GM04504 (cell line): ENCODE results near the gene ALAS2.
"Not testable (repeated sequence)": the region's sequence is repeated elsewhere in the genome, so short reads cannot be mapped to it uniquely, and the experiment has no call there.

ENCODE experiments used
- DNase-seq: peaks from one replicate; pipeline ENCODE4 v3.0.0-alpha.2; 2012; ENCODE audit warnings: low read depth

Gene ALAS2

GRCh38 chrX:55005256-55005655 is 25.5 kb downstream of the ALAS2 start:
- DNase-seq: no peak

- no peak for DNase-seq
Observed at GRCh38 chrX:55004231-55004630, 26.5 kb downstream of the ALAS2 start.

GRCh38 chrX:54999717-55000598 is 30.8 kb downstream of the ALAS2 start, which contains the start of gene APEX2:
TSS of gene APEX2 (plus strand) at chrX:55000363. CDS start at chrX:55000423, 60 bp downstream.
- DNase-seq: peak; percentile 69

GRCh38 chrX:54995621-54996020 is 35.2 kb downstream of the ALAS2 start:
- no peak for DNase-seq

DNA sequence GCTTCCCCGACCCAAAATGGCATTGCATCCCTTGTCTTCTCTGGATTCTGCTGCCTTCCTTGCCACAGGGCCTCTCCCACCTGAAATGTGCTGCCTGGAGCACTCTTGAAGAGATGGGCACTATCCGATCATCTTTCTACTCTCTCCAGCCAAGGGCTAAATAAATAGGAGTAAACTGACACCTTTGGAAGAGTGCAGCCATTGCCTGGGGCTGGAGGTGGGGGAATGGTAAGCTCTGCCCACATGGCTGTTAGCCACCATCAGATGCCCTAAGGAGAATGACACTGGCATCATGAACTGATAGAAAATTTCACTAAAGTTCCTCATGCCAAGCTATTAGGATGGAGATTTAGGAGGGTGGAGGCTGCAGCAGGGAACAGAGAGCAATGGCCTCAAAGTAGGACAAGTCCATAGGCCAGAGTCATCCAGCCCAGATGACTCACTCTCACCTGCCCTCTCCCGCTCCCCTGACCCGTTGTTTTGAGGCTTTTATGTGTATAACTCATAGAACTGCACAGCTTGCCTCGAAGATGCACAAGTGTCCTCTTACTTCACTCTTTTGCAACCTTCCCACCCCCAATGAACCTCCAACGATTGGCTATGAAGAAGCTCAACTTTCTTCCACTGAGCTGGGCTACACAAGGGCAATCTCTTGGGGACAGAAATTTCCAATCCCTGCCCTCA is 36.0 kb downstream of the ALAS2 start:
- DNase-seq: no peak

GRCh38 chrX:54994099-54994498 is 36.7 kb downstream of the ALAS2 start, which contains the start of gene PFKFB1:
TSS of gene PFKFB1 (minus strand) at chrX:54994188. CDS start at chrX:54994007, 181 bp downstream.
- DNase-seq: no peak

DNA sequence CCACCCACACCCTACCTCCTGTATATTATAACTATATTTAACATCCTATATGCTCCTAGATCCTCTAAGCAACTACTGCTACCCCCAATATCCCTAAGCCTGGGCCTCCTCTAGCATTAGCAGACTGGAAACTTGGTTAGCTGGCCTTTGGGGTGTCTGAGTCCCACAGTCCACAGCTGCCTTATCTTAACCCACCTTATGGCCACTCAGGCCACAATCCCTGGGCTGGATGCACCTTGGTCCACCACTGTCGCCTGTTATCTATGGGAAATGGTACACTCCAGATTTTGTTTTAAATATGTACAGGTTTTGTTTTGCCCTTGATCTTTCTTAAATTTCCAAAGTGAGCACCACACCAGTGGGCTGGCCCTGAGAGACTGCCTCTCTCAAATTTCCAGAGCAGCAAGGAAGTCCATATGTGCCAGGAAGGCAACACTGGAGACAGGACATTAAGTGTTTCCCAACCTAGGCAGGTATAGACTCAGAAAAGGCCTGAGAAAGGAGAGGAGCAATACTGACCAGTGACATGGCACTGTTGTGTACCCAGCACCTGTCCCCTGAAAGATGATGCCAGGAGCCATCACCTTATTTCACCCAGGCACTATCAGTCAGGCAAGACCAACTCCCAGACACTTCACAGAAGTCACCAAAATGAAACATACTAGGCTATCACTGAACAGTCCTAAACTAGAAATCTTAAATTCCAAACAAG is 37.7 kb downstream of the ALAS2 start:
- no peak for DNase-seq

DNA sequence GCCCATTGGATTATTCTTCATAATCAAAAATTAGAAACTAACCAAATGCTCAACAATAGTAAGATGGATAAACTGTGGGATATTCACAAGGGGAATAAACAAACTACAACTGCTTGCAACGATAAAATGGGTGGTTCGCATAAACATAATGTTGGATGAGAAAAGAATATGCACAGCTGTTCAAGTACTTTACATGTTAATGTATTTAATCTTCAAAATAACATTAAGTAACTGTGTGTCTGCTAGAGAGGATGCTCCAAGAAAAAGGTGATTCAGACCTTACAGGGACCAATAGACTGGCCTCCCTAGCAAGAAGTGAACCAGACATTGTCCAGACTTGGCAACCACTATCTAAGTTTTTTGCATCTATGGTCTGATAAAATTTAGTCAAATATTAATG is 39.1 kb downstream of the ALAS2 start:
- no peak for DNase-seq

DNA sequence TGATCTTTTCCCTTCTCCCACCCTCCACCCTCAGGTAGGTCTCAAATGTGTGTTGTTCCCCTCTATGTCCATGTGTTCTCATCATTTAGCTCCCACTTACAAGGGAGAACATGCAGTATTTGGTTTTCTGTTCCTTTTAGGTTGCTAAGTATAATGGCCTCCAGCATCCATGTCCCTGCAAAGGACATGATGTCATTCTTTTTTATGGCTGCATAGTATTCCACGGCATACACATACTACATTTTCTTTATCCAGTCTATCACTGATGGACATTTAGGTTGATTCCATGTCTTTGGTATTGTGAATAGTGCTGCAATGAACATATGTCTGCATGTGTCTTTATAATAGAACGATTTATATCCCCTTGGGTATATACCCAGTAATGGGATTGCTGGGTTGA is 47.5 kb downstream of the ALAS2 start:
- DNase-seq: not testable (repeated sequence)

DNA sequence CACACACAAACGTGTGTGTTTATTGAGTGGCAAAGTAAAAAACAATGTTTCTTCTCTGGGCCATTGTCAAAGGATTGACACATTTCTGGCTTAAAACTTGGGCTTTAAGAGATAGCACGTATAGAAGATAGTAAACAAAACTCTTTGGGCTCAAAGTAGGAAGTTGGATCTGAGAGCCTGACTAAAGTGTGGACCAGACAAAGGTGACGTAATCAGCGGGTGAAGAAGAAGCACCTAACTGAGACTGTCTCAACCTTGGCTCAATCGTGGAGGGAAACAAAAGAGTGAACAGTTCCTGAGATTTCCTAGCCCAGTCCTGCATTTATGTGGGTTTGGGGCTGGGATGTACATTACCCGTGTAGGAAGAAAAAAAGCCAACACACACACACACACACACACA is 50.4 kb downstream of the ALAS2 start:
- no peak for DNase-seq

GRCh38 chrX:54979432-54979831 is 51.3 kb downstream of the ALAS2 start:
- no peak for DNase-seq

GRCh38 chrX:54978448-54978847 is 52.3 kb downstream of the ALAS2 start:
- no peak for DNase-seq

DNA sequence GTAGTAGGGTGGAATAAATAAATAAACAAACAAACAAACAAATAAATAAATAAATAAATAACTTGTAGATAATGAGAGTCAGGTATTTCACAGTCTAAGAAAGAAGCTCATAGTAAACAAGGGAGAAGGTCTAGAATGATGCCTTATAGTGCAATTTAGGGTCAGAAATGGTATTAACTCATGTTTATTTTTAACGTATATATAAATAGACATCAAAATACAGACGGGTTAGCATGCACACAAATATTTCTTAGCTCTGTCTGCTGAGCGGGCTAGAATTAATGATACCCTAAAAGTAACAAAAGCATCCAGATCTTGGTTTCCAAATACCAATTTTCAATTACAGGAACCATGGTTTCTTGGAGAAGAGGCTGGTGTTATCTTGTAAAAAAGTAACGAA is 53.4 kb downstream of the ALAS2 start:
- no peak for DNase-seq

DNA sequence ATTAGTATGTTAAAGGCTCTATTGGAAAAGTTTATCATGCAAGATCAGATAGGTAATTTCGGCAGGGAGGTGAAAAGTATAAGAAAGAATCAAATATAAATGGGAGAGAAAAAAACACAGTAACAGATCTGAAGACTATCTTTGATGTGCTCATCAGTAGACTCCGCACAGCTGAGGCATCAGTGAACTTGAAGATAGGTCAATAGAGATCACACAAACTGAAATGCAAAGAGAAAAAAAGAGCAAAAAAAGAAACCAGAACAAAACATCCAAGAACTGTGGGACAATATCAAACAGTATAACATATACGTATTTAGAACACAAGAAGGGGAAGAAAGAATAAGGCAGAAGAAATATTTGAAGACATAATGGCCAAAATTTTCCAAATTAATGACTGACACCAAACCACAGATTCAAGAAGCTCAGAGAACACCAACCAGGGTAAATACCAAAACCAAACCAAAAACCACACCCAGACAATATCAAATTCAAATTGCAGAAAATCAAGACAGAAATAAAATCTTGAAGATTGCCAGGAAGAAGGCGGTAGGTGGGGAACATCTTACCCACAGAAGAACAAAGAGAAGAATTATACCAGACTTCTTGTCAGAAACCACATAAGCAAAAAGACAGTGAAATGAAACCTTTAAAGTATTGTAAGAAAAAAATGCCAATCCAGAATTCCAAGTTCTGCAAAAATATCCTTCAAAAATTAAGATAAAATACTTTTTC is 65.8 kb downstream of the ALAS2 start:
- no peak for DNase-seq

DNA sequence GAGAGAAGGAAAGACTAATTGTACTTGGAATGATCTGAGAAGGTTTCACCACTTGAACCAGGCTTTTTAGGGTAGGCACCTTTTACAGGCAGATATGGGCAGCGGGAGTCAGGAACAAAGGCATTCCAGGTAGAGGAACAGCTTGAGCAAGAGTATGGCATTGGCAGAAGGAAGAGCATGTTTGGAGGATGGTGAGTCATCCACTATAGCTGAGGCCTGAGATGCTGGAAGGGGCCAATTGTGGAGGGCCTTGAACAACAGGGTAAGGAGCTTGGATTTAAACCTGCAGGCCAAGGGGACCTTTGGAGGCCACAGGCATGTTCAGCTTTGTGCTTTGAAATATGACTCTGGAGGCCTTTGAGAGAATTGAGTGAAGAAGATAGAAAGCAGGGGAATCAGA is 69.0 kb downstream of the ALAS2 start:
- no peak for DNase-seq
